HK-2 (cell line): ENCODE measurements around the gene GRPR.
"Not testable (repeated sequence)": the region's sequence is repeated elsewhere in the genome, so short reads cannot be mapped to it uniquely, and the experiment has no call there.

Experiments
- DNase-seq: peaks from one replicate; pipeline ENCODE4 v3.0.0-alpha.2; 2018; ENCODE audit not compliant: unreplicated experiment

GRPR gene

DNA sequence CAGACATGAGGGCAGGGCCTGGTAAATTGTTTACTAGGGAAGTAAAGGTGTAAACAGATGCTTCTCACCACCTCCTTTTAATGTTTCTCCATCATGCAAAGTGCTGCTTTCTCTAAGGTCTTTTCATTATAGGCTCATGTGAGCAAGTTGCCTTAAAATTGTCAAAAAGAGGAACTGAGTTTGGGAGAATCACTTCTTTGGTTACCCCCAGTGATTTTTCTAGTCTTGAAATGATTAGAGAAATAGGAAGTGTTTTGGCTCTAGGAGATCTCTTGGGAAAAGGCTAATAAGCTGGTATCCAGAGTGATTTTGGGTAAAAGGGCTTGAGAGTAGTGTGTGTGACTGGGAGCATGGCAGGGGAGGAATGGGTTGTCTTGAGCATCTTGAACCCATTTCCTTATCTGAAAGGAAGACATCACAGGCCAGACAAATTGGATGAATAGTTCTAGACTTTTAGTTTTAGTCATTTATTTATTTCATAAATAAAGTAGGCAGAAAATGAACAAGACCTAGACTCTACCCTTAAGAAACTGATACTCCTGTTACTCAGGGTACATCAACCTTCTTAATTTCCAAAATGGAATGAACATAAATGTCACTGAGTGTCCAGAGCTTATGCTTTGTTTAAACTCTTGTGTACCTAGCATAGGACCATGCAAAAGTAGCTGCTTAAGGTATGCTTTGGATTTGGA, 14.2 kb downstream of the GRPR start:
- no peak for DNase-seq

DNA sequence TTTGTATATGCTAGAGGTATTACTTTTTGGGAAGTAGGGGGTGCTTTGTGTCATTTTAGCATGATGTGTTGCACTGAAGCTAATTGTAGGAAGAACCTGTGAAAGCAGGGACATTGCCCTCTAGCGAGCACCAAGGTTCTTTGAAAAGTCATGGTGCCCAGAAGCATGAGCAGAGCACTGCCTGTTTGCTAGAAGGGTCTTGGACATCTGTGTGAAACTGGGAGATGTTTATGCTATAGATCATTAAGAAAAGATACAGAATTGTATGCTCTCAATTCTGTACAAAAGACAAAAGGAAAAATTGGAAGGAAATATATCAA, 14.7 kb downstream of the GRPR start:
- no peak for DNase-seq

DNA sequence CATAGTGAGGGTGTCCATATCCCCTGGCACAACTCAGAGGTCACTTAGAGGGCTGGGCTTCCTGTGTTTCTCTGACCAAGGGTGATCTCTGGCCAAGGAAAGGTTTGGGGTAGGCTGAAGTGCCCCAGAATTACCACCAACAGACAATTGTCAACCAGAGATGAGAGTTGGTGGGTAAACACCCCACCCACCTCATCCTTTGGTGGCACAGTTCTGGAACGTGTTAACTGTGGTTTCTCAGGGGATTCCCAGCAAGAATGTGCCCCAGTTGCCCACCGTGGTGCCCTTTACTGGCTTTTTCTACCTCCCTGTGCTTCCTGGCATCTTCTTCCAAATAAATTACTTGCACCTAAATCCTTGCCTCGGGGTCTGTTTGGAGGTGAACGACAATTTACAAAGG, 17.1 kb downstream of the GRPR start:
- no peak for DNase-seq

DNA sequence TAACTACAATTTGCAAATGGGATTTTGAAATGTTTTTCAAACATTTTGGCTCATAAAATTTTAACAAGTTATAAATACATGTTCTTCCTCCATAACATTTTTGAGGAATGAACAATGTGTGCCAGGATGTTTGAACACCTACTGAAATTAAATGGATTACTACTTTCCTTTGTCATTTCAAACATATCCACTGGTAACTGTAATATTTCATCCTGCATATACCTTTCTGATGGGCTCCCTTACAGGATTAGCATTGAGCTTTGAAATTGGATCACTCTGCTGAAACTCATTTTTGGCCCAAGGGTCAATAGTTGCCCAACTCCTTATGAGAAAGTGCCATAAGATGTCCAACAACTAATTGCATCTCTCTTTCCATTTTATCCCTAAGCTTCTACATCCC, 17.6 kb downstream of the GRPR start:
- no peak for DNase-seq

DNA sequence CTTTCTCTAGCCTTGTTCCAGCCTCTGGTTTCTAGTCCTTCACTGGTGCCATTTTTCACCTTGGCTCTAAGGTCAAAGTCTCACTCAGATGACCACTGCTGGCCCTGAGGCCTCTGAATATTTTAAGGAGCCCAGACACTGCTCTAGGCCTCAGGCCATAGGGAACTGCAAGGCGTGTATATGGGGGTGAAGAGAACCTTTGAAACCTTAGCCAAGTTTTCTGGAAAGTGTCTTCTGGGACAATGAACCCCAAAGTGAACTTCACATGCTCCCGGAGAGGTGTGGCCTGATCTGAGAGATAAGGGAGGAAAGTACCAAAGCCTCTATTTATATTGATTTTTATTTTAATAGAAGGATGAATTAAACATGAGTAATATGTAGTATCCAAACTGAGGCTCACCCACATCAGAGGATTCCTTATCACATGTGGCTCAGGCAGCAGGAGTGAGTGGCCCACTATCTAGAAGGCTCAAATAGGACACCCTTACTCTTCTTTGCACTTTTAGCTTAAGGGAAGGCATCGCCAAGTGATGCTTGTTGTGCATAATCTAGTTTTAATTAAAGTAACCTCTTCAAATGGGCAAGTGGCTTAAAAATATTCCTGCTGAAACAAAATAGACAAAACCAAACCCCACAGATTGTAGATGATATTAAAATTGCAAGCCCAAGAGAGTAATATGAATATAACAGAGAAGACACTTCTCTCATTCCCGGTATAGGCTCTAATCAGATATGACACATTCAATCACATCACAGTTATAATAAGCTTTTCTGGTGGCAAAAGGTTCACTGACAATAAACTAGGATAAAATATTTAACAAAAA, 18.3 kb downstream of the GRPR start:
- no peak for DNase-seq

DNA sequence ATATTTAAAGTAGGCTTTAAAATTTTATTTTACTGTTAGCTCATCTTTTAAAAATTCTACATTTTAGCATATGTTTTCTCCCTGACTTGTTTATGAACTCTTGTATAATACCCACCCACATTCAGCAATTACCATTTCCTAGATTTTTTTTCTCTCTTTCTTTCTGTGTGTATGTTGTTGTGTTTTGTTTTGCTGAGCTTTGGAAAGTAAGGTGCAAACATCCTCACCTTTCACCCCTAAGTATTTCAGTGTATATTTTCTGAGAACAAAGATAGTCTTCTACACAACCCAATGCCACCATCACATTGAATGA, 18.8 kb downstream of the GRPR start:
- DNase-seq: no peak

DNA sequence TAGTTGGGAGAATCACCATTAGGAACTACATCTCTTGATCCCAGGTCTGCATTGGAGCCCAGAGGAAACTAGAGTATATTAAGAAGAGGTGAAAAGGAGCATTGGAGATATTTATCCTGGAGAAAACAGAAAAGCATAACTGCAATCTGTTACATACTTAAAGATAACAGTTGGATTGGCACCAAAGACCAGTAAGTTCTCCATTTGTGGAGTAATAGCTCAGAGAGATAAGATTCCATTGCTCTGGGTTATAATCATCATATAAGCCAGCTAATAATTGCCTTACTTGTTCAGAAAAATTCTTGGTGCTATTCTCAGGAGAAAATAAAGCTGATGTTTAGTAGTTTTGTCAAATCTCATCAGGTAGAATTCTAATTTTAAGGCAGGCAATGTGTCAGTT, 20.6 kb downstream of the GRPR start:
- no peak for DNase-seq

DNA sequence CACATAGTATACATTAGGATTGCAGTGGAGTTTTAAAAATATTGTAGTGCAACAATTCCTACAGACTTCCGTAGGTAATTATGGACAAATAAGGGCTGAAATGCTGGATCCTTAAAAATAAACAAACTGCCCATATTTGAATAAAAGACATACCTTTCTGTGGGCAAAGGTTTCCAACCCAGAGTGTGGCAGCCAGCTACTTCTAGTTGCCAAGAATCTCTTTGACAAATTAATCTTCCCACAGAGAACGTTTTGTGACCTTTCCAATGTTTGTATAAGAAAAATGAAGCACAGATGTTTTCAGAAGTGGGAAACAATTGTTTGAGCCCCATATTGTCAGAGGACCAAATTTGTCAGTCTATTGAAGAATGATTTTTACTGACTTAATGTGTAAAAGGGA, 21.1 kb downstream of the GRPR start:
- DNase-seq: no peak

DNA sequence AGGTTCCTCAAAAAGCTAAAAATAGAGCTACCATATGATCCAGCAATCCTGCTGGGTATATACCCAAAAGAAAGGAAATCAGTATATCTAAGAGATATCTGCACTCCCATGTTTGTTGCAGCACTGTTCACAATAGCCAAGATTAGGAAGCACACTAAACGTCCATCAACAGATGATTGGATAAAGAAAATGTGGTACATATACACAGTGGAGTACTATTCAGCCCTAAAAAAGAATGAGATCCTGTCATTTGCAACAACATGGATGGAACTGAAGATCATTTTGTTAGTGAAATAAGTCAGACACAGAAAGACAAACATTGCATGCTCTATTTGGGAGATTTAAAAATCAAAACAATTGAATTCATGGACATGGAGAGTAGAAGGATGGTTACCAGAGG, 21.7 kb downstream of the GRPR start:
- DNase-seq: not testable (repeated sequence)

DNA sequence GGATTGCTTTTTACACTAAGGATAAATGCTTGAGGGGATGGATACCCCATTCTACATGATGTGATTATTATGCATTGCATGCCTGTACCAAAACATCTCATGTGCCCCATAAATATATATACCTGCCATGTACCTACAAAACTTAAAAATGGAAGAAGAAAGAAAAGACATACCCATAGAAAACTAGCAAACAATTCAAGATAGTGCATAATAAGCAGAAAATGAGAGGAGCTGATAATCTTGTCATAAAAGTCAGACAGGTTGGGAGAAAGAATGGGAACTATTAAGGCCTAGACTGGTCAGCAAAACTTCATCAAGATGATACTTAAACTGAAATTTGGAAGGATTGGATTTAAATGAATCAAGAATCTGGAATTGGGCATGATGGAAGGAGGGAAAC, 22.3 kb downstream of the GRPR start:
- DNase-seq: no peak

DNA sequence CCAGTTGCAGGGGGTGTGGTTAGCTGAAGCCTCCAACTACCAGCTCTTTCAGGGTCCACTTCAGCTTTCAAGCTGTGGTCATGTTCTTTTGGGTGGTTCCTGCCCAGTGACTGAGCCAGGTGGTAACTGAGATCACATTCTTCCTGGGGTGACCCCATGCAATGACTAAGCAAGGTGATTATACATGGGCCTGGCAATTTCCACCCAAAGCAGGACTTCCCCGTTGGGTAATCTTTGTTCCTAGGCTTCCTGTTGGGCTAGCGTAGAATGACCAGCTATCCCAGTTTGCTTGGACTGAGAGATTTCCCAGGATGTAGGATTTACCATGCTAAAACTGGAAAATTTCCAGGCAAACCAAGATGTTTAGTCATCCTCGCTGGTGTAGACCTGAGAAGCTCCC, 25.5 kb downstream of the GRPR start:
- peak; percentile 54 for DNase-seq

DNA sequence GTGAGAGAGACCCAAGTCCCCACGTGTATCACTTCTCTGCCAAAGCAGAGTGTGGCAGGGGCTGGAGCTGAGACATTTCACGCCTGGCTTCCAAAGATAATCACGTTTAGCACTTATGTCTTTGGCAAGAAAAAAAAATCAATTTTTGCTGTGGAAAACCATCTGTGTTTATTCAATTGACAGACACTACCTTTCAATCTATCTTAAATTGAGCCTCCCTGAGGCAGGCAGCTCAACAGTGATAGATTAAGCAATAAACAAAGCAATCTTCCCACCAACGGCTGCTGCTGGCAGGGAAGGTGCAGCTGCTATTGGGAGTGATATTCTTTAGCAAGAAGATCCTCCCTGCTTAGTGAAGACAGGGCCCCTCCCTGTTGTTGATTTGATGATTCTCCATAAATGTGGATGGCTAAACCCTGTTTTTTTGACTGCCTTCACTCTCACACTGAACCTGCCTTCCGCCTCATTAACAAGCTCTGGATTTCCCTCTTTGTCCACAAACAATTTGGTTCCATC, 32.3 kb downstream of the GRPR start:
- no peak for DNase-seq

DNA sequence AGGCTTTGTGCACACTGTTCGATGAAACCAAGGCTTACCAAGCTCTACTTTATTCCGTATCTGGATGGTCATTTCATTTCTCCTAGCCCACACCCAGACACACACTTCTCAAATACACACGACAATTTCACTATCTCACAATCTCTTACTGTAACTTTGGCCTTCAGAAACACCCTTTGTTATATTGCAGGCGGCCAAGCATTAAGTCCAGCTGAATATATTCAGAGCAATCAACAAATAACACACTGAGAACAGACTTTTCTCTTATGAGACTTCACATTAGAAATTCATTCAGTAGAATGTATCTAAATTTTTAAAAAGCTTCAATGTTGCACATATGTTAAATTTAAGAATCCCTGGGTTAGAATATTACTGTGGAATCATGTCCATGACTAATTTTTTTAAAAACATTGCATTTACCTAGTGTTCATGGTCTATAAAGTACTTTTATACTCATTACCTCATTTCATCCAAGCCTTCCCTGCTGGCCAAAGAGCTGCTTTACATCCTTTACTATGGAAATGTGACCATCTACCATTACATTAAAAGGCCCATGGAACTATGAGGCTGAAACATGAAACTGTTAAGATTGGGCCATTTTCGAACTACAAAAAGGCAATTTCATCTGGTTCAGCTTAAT, 33.4 kb downstream of the GRPR start:
- no peak for DNase-seq

DNA sequence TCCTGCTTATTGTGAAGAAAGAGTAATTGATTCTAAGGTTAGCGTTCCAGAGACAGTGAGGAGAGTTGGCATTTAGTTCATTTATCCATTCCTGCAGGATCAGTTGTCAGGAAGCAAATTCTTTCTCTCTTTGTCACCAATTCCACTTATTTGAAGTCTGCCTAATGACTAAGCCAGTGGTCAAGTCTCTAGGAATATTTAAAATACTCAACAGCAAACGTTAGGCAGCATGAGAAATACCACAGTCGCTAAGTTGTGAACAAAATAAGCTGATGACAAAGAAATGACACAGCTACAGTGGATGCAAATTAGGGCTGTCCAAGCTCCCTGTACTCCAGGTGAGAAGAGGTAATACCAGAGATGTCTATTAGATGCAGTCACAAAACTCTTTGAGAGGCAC, 37.4 kb downstream of the GRPR start:
- peak; percentile 47 for DNase-seq

DNA sequence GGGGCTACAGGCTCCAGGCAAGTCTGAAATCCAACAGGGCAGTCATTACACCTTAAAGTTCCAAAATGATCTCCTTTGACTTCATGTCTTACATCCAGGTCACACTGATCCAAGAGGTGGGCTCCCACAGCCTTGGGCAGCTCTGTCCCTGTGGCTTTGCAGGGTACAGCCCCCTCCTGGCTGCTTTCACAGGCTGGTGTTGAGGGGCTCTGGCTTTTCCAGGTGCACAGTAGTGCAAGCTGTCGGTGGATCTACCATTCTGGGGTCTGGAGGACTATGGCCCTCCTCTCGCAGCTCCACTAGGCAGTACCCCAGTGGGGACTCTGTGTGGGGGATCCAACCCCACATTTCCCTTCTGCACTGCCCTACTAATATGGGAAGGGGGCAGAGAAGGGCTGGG, 37.8 kb downstream of the GRPR start:
- DNase-seq: not testable (repeated sequence)

DNA sequence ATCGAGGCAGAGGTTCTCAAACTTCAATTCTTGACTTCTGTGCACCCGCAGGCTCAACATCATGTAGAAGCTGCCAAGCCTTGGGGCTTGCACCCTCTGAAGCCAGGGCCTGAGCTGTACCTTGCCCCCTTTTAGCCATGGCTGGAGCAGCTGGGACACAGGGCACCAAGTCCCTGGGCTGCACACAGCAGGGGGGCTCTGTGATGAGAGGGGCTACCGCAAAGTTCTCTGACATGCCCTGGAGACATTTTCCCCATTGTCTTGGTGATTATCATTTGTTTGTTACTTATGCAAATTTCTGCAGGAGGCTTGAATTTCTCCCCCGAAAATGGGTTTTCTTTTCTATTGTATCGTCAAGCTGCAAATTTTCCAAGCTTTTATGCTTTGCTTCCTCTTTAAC, 39.0 kb downstream of the GRPR start:
- no peak for DNase-seq

DNA sequence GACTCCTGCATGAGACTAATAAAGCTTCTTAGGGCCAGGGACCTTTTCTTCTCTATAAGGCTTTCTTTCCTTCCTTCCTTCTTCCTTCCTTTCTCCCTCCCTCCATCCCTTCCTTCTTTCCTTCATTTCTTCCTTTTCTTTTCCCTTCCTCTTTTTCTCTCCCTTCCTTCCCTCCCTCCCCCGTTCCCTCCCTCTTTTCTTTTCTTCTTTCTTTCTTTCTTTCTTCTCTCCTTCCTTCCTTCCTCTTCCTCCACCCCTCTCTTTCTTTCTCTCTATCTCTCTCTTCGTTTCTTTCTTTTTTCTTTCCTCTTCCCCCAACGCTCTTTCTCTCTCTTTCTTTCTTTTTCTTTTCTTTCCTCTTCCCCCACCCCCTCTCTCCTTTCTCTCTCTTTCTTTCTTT, 41.4 kb downstream of the GRPR start:
- DNase-seq: no peak

DNA sequence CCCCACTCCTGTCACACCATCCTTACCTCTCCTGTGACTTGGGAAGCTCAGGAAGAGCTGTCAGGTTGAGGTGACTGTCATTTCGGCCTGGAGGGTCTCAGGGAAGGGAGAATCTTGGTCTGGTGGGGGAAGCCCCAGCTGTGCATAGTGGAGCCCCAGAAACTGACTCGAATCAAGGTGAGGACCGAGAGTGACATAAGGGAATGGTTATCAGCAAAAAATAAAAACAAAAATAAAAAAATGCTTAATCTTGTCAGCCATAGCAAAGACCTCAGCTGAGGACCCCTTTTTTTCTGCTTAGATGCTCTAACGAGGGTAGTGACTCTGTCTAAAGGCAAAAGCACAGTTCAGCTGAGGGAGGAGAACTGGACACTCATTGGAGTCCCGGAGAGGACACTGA, 43.8 kb downstream of the GRPR start, which contains the start of gene MAGEB17:
Gene MAGEB17, plus strand, starts transcription at position 301 of the 400 bp plus-strand sequence. CDS start 2,902 bp downstream, outside the sequence.
- no peak for DNase-seq

DNA sequence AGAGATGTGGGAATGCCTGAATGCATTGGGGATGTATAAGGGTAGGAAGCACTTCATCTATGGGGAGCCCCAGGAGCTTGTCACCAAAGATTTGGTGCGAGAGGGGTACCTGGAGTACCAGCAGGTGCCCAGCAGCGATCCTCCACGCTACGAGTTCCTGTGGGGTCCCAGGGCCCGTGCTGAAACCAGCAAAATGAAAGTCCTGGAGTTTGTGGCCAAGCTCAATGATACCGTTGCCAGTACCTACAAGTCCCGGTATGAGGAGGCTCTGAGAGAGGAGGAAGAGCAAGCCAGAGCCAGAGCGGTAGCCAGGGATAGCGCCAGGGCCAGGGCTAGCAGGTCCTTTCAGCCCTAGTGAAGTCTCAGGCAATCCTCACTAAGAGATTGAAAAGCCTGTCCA, 47.7 kb downstream of the GRPR start:
- DNase-seq: no peak

DNA sequence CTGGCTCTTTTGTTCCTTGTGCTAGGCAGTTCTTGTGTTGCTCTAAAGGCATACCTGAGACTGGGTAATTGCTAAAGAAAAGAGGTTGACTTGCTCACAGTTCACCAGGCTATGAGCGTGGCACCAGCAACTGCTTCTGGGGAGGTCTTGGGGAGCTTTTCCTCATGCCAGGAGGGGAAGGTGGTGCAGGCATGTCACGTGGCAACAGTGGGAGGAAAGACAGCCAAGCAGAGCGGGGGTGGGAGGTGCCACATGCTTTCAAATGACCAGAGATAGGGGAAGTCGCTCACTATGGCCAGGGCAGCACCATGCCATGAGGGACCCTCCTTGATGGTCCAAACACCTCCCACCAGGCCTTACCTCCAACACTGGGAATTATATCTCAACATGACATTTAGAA, 48.6 kb downstream of the GRPR start:
- no peak for DNase-seq

DNA sequence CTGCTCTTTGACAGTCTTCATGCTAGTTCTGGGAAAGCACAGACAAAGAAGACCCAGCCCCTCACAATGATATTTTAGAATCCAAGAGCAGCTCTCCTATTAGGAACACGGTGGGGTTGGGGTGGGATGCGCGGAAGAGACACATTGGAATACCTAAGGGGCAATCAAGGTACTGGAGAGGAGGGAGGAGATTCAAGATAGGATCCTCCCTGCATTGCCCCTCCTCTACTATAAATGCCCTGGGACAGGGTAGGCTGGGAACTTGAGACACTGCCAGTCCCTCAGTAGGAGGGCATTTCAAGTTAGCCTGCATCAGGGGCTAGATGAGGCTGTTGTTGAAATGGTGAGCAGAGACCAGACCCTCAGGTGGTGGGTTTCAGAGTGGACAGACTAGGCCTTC, 49.0 kb downstream of the GRPR start:
- DNase-seq: no peak

DNA sequence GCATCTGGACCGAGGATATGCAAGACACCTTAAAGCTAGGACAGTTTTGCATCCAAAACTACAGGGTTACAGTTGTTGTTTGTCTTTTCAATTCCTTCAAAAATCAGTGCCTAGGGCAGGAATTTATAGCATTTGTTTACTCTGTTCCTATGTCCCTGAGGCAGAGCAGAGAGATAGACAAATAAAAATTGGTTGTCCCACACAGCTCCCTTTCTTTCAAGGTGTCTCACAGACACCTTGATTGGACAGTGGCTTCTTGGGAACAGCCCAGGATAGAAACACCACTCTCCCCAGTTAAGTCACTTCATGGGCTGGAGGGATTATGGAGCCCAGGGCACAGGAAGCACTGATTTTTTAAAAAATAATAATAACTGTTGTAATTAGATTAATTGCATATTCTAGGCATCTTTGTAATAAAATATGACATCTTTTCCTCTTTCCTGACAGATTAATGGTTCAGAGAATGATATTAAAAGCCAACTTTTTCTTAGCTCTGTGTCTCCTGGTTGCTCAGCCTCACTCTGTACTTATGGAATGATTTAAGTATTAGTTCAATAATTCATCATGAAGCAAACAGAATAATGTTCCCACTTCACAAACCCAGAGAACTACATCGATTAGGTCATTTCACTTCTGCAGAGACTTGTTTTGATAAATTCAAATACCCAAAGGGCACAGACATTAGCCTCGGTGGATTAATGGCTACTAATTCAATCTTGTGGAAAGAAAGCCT, 52.1 kb downstream of the GRPR start:
- DNase-seq: no peak
